Caco-2 (cell line): ENCODE measurements around the gene YIPF1. TPM values are rescaled to one million over a fixed set of nuclear protein-coding genes. Genes with fewer than 3 reads are reported as not detected.

ENCODE experiments used
- BruUV-seq: library from RNA; stranded (reverse); fragments of 400-500 nt; replicated peaks from 2 replicates; lab custom pipeline; 2021; lab: Mats Ljungman, UMichigan
- CTCF ChIA-PET: fragments of 300-600 bp; sonication (Branson Sonifier 250); formaldehyde crosslinking; loops from one replicate; lab custom pipeline; 2022; ENCODE audit warnings: antibody characterized with exemption; lab: Charles Lee
- POLR2A ChIA-PET: fragments of 300-600 bp; sonication (Branson Sonifier 250); formaldehyde crosslinking; loops from one replicate; lab custom pipeline; 2022; ENCODE audit warnings: antibody characterized with exemption; lab: Charles Lee
- DNase-seq, 2 experiments: peaks; one replicate each; pipeline versions ENCODE4 v3.0.0 to v3.0.0-alpha.2; 2020 to 2022
- H3K27me3 ChIP-seq: replicated peaks from 2 replicates; pipeline ENCODE4 v1.6.0; 2011; ENCODE audit warnings: low read length; ENCODE audit not compliant: control insufficient read depth, insufficient read depth
- H3K36me3 ChIP-seq: 2 replicates; pipeline ENCODE4 v1.5.1; 2011; ENCODE audit warnings: low read length; ENCODE audit not compliant: control insufficient read depth, insufficient read depth
- H3K4me1 ChIP-seq: fragments of 250-450 bp; sonication (Bioruptor Pico); 2 replicates; pipeline ENCODE4 v1.5.1; 2020; ENCODE audit warnings: mild to moderate bottlenecking
- H3K4me3 ChIP-seq: 2 replicates; pipeline ENCODE4 v1.5.1; 2011; ENCODE audit warnings: low read depth, mild to moderate bottlenecking, control low read depth, low read length
- H3K9me3 ChIP-seq: fragments of 250-450 bp; sonication (Bioruptor Pico); 2 replicates; pipeline ENCODE4 v1.5.1; 2020; ENCODE audit warnings: mild to moderate bottlenecking, moderate library complexity
- H3K27ac Mint-ChIP-seq: one replicate; pipeline ENCODE4 v1.8.0; 2022; ENCODE audit warnings: mixed read lengths; ENCODE audit not compliant: unreplicated experiment
- H3K27me3 Mint-ChIP-seq: one replicate; pipeline ENCODE4 v1.8.0; 2022; ENCODE audit warnings: mixed read lengths; ENCODE audit not compliant: insufficient read depth, unreplicated experiment
- H3K36me3 Mint-ChIP-seq: one replicate; pipeline ENCODE4 v1.8.0; 2022; ENCODE audit warnings: mild to moderate bottlenecking, mixed read lengths; ENCODE audit not compliant: insufficient read depth, unreplicated experiment
- H3K4me1 Mint-ChIP-seq: one replicate; pipeline ENCODE4 v1.8.0; 2022; ENCODE audit warnings: low read depth, mixed read lengths; ENCODE audit not compliant: unreplicated experiment
- H3K4me3 Mint-ChIP-seq: one replicate; pipeline ENCODE4 v1.8.0; 2022; ENCODE audit warnings: mild to moderate bottlenecking, moderate library complexity, mixed read lengths; ENCODE audit not compliant: unreplicated experiment
- H3K9me3 Mint-ChIP-seq: one replicate; pipeline ENCODE4 v1.8.0; 2022; ENCODE audit warnings: mixed read lengths; ENCODE audit not compliant: unreplicated experiment
- intact Hi-C: fragments of 100-400 bp; cut with micrococcal nuclease; formaldehyde crosslinking; loops from one replicate; pipeline ENCODE4 v1.10.0; 2022; ENCODE audit not compliant: unreplicated experiment
- total RNA-seq: library from RNA; stranded (reverse); gene quantifications from 2 replicates; pipeline ENCODE4 v1.2.3, GENCODE V29; 2022
- TF ChIP-seq, protein P1 (sequence below), 2 experiments: fragments of 200-600 bp in 1 of 2; IDR thresholded peaks; 1 replicate in 1 of 2; 2 replicates in 1 of 2; pipeline versions ENCODE4 v1.5.1 to v1.8.0; 2011 to 2022; ENCODE audit warnings: antibody characterized with exemption in 1 of 2, control low read depth in 1 of 2, inconsistent platforms in 1 of 2, low read depth in 1 of 2, low read length in 1 of 2, mild to moderate bottlenecking in 1 of 2, moderate library complexity in 1 of 2; ENCODE audit not compliant: insufficient read depth in 1 of 2, severe bottlenecking in 1 of 2, unreplicated experiment in 1 of 2

Gene YIPF1
- total RNA-seq, 1 experiment from 2014 or later, result 17.2 TPM

DNA sequence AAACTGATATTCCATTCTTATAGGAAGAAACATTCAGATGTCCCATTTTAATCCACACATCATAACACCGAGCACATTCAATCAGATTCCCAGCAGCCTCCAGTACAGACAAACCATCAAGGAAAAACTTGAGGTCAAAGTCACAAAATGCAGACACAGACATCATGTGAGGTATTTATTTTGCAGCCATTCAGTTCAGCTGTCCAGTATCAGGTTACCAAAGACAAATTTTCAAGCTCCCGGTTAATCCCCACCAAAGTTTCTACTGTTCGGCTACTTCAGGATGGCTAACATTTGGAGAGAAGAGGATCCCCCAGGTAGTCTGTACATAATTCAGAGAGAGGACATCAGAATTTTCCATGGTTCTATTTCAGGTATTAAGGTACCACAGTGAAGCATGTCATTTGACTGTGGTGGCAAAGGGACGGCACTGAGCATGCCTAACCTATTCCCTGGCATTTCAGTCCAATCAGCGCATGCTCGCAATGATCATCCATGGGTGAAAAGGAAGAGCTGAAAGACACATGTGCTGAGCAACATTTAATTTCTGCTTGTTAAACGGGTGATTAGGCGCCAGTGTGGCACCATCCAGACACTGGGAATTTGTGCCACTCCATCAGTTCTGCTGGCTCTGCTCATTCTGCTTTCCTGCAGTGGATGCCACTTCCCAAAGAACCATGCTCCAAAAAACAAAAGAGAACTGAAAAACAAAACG lies 37.9 kb downstream of the YIPF1 start:
- DNase-seq, result no peak
- peaks cover 14% of the 10 kb centered on the region for H3K36me3 Mint-ChIP-seq
- H3K9me3 Mint-ChIP-seq, result no peaks in the 10 kb centered on the region
- TF ChIP-seq, protein P1, sequence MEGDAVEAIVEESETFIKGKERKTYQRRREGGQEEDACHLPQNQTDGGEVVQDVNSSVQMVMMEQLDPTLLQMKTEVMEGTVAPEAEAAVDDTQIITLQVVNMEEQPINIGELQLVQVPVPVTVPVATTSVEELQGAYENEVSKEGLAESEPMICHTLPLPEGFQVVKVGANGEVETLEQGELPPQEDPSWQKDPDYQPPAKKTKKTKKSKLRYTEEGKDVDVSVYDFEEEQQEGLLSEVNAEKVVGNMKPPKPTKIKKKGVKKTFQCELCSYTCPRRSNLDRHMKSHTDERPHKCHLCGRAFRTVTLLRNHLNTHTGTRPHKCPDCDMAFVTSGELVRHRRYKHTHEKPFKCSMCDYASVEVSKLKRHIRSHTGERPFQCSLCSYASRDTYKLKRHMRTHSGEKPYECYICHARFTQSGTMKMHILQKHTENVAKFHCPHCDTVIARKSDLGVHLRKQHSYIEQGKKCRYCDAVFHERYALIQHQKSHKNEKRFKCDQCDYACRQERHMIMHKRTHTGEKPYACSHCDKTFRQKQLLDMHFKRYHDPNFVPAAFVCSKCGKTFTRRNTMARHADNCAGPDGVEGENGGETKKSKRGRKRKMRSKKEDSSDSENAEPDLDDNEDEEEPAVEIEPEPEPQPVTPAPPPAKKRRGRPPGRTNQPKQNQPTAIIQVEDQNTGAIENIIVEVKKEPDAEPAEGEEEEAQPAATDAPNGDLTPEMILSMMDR (IDR thresholded peaks at IDR 0.05; ENCODE audit: insufficient read depth in 1 of 2, low read depth in 1 of 2, low read length in 1 of 2, severe bottlenecking in 1 of 2, unreplicated experiment in 1 of 2), result no peak
- Histone ChIP-seq H3K9me3 (no peaks in the 10 kb centered on the region), H3K36me3 (no peaks in the 10 kb centered on the region), H3K27me3 (no peaks in the 10 kb centered on the region), H3K4me3 (no peak overlapping the region), H3K4me1 (no peaks in the 10 kb centered on the region)
- peaks cover 2% of the 10 kb centered on the region for H3K27me3 Mint-ChIP-seq
- intact Hi-C loops, result no loop called here
- no TSS peak for BruUV-seq
- POLR2A ChIA-PET, result no interaction called here
- H3K4me1 Mint-ChIP-seq, result no peaks in the 10 kb centered on the region
- H3K27ac Mint-ChIP-seq, result no peak overlapping the region
- H3K4me3 Mint-ChIP-seq, result no peak overlapping the region
- CTCF ChIA-PET, result no interaction called here

DNA sequence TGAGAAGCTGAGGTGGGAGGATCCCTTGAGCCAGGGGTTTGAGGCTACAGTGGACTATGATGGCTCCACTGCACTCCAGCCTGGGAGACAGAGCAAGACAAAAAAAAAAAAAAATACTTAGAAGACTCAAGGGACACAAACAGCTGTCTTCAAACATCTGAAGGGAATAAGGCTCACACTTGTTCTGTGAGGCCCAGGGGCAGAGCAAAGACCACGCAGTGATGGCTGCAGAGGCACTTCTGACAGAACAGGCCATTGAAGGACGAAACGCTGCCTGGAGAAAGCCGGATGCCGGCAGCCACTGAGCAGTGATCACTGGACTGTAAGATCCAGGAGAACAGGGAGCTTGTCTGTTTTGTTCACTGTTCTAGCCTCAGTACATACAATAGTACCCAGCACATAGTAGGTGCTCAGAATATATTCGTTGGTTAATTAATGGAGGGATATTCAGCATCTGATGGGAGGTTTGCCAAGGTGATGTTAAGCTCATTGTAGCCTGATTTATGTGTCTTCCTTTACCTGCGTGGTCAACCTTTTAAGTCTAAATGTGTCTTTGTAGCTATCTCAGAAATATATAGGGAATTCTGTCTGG lies 39.4 kb downstream of the YIPF1 start:
- Histone ChIP-seq H3K36me3 (no peaks in the 10 kb centered on the region), H3K4me1 (no peaks in the 10 kb centered on the region), H3K9me3 (no peaks in the 10 kb centered on the region), H3K27me3 (no peaks in the 10 kb centered on the region), H3K4me3 (no peak overlapping the region)
- Mint-ChIP-seq H3K9me3 (no peaks in the 10 kb centered on the region), H3K27me3 (peaks cover 2% of the 10 kb centered on the region), H3K36me3 (peaks cover 14% of the 10 kb centered on the region), H3K4me3 (no peak overlapping the region), H3K4me1 (no peaks in the 10 kb centered on the region), H3K27ac (no peak overlapping the region)
- CTCF ChIA-PET, result no interaction called here
- no TSS peak for BruUV-seq
- intact Hi-C loops, result no loop called here
- POLR2A ChIA-PET, result no interaction called here
- TF ChIP-seq, protein P1 (IDR thresholded peaks at IDR 0.05; ENCODE audit: insufficient read depth in 1 of 2, low read depth in 1 of 2, low read length in 1 of 2, severe bottlenecking in 1 of 2, unreplicated experiment in 1 of 2), result no peak
- DNase-seq, result no peak

DNA sequence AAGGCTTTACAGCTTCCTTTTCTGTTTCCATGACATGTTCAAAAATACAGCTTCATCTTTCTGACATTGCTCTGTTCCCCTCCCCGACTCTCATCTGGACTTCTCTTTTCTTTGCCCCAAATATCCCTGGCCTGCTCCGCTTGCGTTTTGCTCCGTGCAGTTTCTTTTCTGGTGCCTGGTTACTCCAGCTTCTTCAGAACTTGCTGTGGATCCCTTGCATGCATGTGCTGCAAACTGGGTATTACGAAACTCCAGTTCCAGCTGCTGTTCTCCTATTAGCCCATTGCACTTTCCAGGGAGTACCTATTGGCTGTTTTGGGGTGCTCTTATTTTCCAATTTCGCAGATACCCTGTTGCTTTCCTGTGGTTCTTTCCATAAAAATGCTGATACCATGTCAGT lies 41.6 kb downstream of the YIPF1 start:
- Histone ChIP-seq H3K36me3 (no peaks in the 10 kb centered on the region), H3K4me3 (no peak overlapping the region), H3K27me3 (no peaks in the 10 kb centered on the region), H3K9me3 (no peaks in the 10 kb centered on the region), H3K4me1 (no peaks in the 10 kb centered on the region)
- Mint-ChIP-seq H3K27ac (no peak overlapping the region), H3K4me3 (no peak overlapping the region), H3K36me3 (peaks cover 14% of the 10 kb centered on the region), H3K4me1 (no peaks in the 10 kb centered on the region), H3K27me3 (peaks cover 2% of the 10 kb centered on the region), H3K9me3 (no peaks in the 10 kb centered on the region)
- intact Hi-C loops, result no loop called here
- ChIA-PET CTCF (no interaction called here), POLR2A (no interaction called here)
- TF ChIP-seq, protein P1 (IDR thresholded peaks at IDR 0.05; ENCODE audit: insufficient read depth in 1 of 2, low read depth in 1 of 2, low read length in 1 of 2, severe bottlenecking in 1 of 2, unreplicated experiment in 1 of 2), result no peak
- no TSS peak for BruUV-seq
- no peak for DNase-seq
